Spleen (tissue), 3 donors: ENCODE data around the gene PDGFC.

Experiments used
- POLR2A ChIP-seq, 3 donors: fragments of 450-650 bp; IDR thresholded peaks; one replicate each; pipeline ENCODE4 v1.5.1; 2017; ENCODE audit warnings: antibody characterized with exemption in 3 of 3, mild to moderate bottlenecking in 1 of 3
- POLR2AphosphoS5 ChIP-seq, 3 donors: sonication (generic); formaldehyde crosslinking; IDR thresholded peaks; one replicate each; pipeline ENCODE4 v1.5.1; 2017; ENCODE audit warnings: antibody characterized with exemption in 3 of 3

DNA sequence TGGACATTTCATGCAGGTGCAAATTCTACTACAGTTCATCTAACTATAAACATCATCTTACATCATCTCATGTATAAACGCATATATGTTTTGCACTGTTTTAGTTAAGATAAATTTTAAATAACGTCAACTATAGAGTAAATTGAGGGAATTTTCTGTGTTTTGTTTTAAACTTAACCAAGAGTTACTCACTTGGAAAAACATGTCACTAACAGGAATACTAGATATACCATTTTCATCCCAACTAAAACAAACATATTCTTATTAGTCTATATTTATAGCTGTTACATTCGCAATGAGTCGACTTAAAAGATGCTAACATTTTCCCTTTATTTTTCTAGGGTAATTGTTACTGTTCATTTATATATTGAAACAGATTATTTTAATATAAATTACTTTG is 159.6 kb downstream of the PDGFC start:
- no peak for TF ChIP-seq POLR2AphosphoS5 (IDR thresholded peaks at IDR 0.05)
- TF ChIP-seq POLR2A (IDR thresholded peaks at IDR 0.05) = no peak
